ENCODE results near the gene DZIP1.

The DZIP1 gene

GRCh38 chr13:95624020-95624419 is 20.5 kb downstream of the DZIP1 start:
- H2AFZ ChIP-seq (ENCODE audit: low read depth) = no peak overlapping the region; the same call in 1 of the 2 replicates
- no peaks in the 10 kb centered on the region for H3K36me3 ChIP-seq (ENCODE audit: insufficient read depth)
- peak; percentile 77 for TF ChIP-seq CTCF (conservative IDR thresholded peaks at IDR 0.05; ENCODE audit: low read depth, low read length)

GRCh38 chr13:95623141-95623540 is 21.4 kb downstream of the DZIP1 start:
- no peak overlapping the region for H2AFZ ChIP-seq (ENCODE audit: low read depth)
- H4K20me1 ChIP-seq (ENCODE audit: insufficient read depth) = no peaks in the 10 kb centered on the region
- H3K4me2 ChIP-seq = no peak overlapping the region
- no peaks in the 10 kb centered on the region for H3K27me3 ChIP-seq (ENCODE audit: insufficient read depth, low read depth)
- H3K9ac ChIP-seq = no peak overlapping the region
- no peaks in the 10 kb centered on the region for H3K4me1 ChIP-seq (ENCODE audit: low read depth, poor library complexity, severe bottlenecking)
- no peak overlapping the region for H3K4me3 ChIP-seq (IDR thresholded peaks at IDR 0.05; ENCODE audit: insufficient read depth, low read depth, low read length)
- no peaks in the 10 kb centered on the region for H3K79me2 ChIP-seq (ENCODE audit: insufficient read depth, low read depth)
- no peak for TF ChIP-seq CTCF (conservative IDR thresholded peaks at IDR 0.05; ENCODE audit: low read depth, low read length)
- no peak overlapping the region for H3K27ac ChIP-seq
- no peaks in the 10 kb centered on the region for H3K36me3 ChIP-seq (ENCODE audit: insufficient read depth)

More at GRCh38 chr13:95624020-95624419, 20.5 kb downstream of the DZIP1 start:
- Histone ChIP-seq H3K27ac (no peak overlapping the region), H3K4me2 (no peak overlapping the region), H3K27me3 (ENCODE audit: insufficient read depth, low read depth) (no peaks in the 10 kb centered on the region), H4K20me1 (ENCODE audit: insufficient read depth) (no peaks in the 10 kb centered on the region), H3K79me2 (ENCODE audit: insufficient read depth, low read depth) (no peaks in the 10 kb centered on the region), H3K4me1 (ENCODE audit: low read depth, poor library complexity, severe bottlenecking) (no peaks in the 10 kb centered on the region), H3K9ac (no peak overlapping the region), H3K4me3 (IDR thresholded peaks at IDR 0.05; ENCODE audit: insufficient read depth, low read depth, low read length) (no peak overlapping the region)

GRCh38 chr13:95620825-95621498 is 23.5 kb downstream of the DZIP1 start:
- no peak overlapping the region for H3K4me2 ChIP-seq
- H4K20me1 ChIP-seq (ENCODE audit: insufficient read depth) = no peaks in the 10 kb centered on the region
- H3K9ac ChIP-seq = no peak overlapping the region
- H3K27me3 ChIP-seq (ENCODE audit: insufficient read depth, low read depth) = no peaks in the 10 kb centered on the region
- H3K27ac ChIP-seq = no peak overlapping the region
- no peak for TF ChIP-seq CTCF (conservative IDR thresholded peaks at IDR 0.05; ENCODE audit: low read depth, low read length)
- H2AFZ ChIP-seq (ENCODE audit: low read depth) = no peak overlapping the region
- no peaks in the 10 kb centered on the region for H3K36me3 ChIP-seq (ENCODE audit: insufficient read depth)
- no peak overlapping the region for H3K4me3 ChIP-seq (IDR thresholded peaks at IDR 0.05; ENCODE audit: insufficient read depth, low read depth, low read length)
- H3K79me2 ChIP-seq (ENCODE audit: insufficient read depth, low read depth) = no peaks in the 10 kb centered on the region
- H3K4me1 ChIP-seq (ENCODE audit: low read depth, poor library complexity, severe bottlenecking) = no peaks in the 10 kb centered on the region

- TF ChIP-seq CTCF (conservative IDR thresholded peaks at IDR 0.05; ENCODE audit: low read depth, low read length) = no peak
- Histone ChIP-seq H3K27ac (no peak overlapping the region), H4K20me1 (ENCODE audit: insufficient read depth) (no peaks in the 10 kb centered on the region), H3K4me1 (ENCODE audit: low read depth, poor library complexity, severe bottlenecking) (no peaks in the 10 kb centered on the region), H3K27me3 (ENCODE audit: insufficient read depth, low read depth) (no peaks in the 10 kb centered on the region), H3K4me3 (IDR thresholded peaks at IDR 0.05; ENCODE audit: insufficient read depth, low read depth, low read length) (no peak overlapping the region), H3K79me2 (ENCODE audit: insufficient read depth, low read depth) (no peaks in the 10 kb centered on the region), H2AFZ (ENCODE audit: low read depth) (no peak overlapping the region), H3K36me3 (ENCODE audit: insufficient read depth) (no peaks in the 10 kb centered on the region), H3K9ac (no peak overlapping the region), H3K4me2 (no peak overlapping the region)
Measured at GRCh38 chr13:95620030-95620824, 24.3 kb downstream of the DZIP1 start.
